GM19193 (cell line): ENCODE measurements around the gene ERAS.

ENCODE experiments used
- POLR2A ChIP-seq: IDR thresholded peaks from 4 replicates; pipeline ENCODE4 v1.6.1; 2011; ENCODE audit not compliant: insufficient read depth, insufficient read length; ENCODE audit errors: extremely low read depth

The ERAS gene

GRCh38 chrX:48854898-48855297 is 28.6 kb downstream of the ERAS start:
- no peak for TF ChIP-seq POLR2A

- no peak for TF ChIP-seq POLR2A
Observed at GRCh38 chrX:48864210-48864609, 37.9 kb downstream of the ERAS start.
